Testis (tissue), 2 donors: ENCODE results near the gene UBE3B.

Experiments
- CTCF ChIP-seq, 3 experiments: fragments of 450-650 bp in 2 of 3; fragments of 200-600 bp in 1 of 3; sonication (generic) in 1 of 3; IDR thresholded peaks; one replicate each; pipeline ENCODE4 v1.5.1; 2016 to 2019; ENCODE audit warnings: antibody characterized with exemption in 3 of 3, mild to moderate bottlenecking in 2 of 3, moderate library complexity in 1 of 3
- POLR2A ChIP-seq: fragments of 450-650 bp; IDR thresholded peaks from one replicate; pipeline ENCODE4 v1.6.1; 2017; ENCODE audit warnings: antibody characterized with exemption, mild to moderate bottlenecking, moderate library complexity

DNA sequence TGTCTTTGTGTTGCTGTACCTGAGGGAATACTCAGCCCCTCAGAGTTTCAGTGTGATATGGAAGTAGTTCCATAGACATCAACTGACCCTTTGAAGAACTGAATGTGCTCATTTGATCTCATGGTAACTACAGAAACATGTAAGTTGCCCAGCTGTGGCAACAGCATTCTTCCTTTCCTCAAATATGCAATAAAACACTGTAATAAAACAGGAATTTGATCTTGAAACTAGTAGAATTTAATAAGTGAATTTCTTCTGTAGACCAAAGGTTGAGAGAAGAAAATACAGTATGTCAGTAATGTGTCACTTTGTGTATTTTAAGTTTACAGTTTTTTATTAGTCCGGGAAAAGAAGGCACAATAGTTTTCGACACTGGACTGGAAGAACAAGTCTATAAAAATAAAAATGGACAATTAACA, 32.2 kb upstream of the UBE3B start:
- TF ChIP-seq CTCF (IDR thresholded peaks at IDR 0.05): no peak
- no peak for TF ChIP-seq POLR2A
